Mesenchymal stem cell (in vitro differentiated cells and primary cell): ENCODE results near the gene BRINP1.

Source experiments
- DNase-seq: peaks from one replicate; pipeline ENCODE4 v3.0.0-alpha.2; 2013
- H2AFZ ChIP-seq: one replicate; pipeline ENCODE4 v1.6.1; 2013; ENCODE audit warnings: low read depth, mild to moderate bottlenecking, control low read depth, inconsistent platforms, low read length, moderate library complexity
- H2AK5ac ChIP-seq: 2 replicates; pipeline ENCODE4 v1.6.1; 2013; ENCODE audit warnings: low read length, moderate library complexity, mild to moderate bottlenecking, inconsistent platforms; ENCODE audit not compliant: severe bottlenecking
- H2BK120ac ChIP-seq: one replicate; pipeline ENCODE4 v1.6.1; 2013; ENCODE audit warnings: low read depth, mild to moderate bottlenecking, inconsistent platforms, low read length, moderate library complexity
- H2BK12ac ChIP-seq, 2 experiments: one replicate each; pipeline ENCODE4 v1.6.1; 2013; ENCODE audit warnings: inconsistent platforms in 2 of 2, low read length in 2 of 2, mild to moderate bottlenecking in 2 of 2, moderate library complexity in 2 of 2, control low read depth in 1 of 2
- H2BK15ac ChIP-seq: one replicate; pipeline ENCODE4 v1.6.1; 2013; ENCODE audit warnings: mild to moderate bottlenecking, low read depth, inconsistent platforms; ENCODE audit not compliant: poor library complexity, severe bottlenecking
- H2BK5ac ChIP-seq: 2 replicates; pipeline ENCODE4 v1.6.1; 2013; ENCODE audit warnings: low read depth, mild to moderate bottlenecking, low read length, control low read depth, inconsistent platforms; ENCODE audit not compliant: poor library complexity, severe bottlenecking
- H3K14ac ChIP-seq, 2 experiments: one replicate each; pipeline ENCODE4 v1.6.1; 2013; ENCODE audit warnings: inconsistent platforms in 2 of 2, low read length in 2 of 2, control low read depth in 1 of 2, mild to moderate bottlenecking in 1 of 2, moderate library complexity in 1 of 2
- H3K18ac ChIP-seq, 2 experiments: one replicate each; pipeline ENCODE4 v1.6.1; 2013; ENCODE audit warnings: inconsistent platforms in 2 of 2, low read length in 2 of 2, control low read depth in 1 of 2, low read depth in 1 of 2, mild to moderate bottlenecking in 1 of 2
- H3K23ac ChIP-seq, 2 experiments: one replicate each; pipeline ENCODE4 v1.6.1; 2013; ENCODE audit warnings: inconsistent platforms in 2 of 2, low read length in 2 of 2, mild to moderate bottlenecking in 2 of 2, moderate library complexity in 2 of 2, control low read depth in 1 of 2
- H3K27ac ChIP-seq: 2 replicates; pipeline ENCODE4 v1.5.1; 2013; ENCODE audit warnings: mild to moderate bottlenecking, moderate library complexity, low read length, control low read depth, inconsistent platforms; ENCODE audit not compliant: poor library complexity, severe bottlenecking
- H3K27me3 ChIP-seq, 2 experiments: 2 replicates each; pipeline versions ENCODE4 v1.6.1 to v1.7.0; 2013; ENCODE audit warnings: low read length in 2 of 2, mild to moderate bottlenecking in 2 of 2, moderate library complexity in 2 of 2, control low read depth in 1 of 2, inconsistent platforms in 1 of 2; ENCODE audit not compliant: control insufficient read depth in 1 of 2, insufficient read depth in 1 of 2
- H3K36me3 ChIP-seq, 2 experiments: 2 replicates each; pipeline versions ENCODE4 v1.6.1 to v1.7.0; 2013; ENCODE audit warnings: low read length in 2 of 2, control low read depth in 1 of 2, inconsistent platforms in 1 of 2, low read depth in 1 of 2, mild to moderate bottlenecking in 1 of 2; ENCODE audit not compliant: insufficient read depth in 2 of 2, control insufficient read depth in 1 of 2
- H3K4ac ChIP-seq, 2 experiments: one replicate each; pipeline ENCODE4 v1.6.1; 2013; ENCODE audit warnings: inconsistent platforms in 2 of 2, low read length in 2 of 2, mild to moderate bottlenecking in 2 of 2, moderate library complexity in 2 of 2, control low read depth in 1 of 2, low read depth in 1 of 2
- H3K4me1 ChIP-seq: 2 replicates; pipeline ENCODE4 v1.6.1; 2013; ENCODE audit warnings: low read depth, low read length, control low read depth; ENCODE audit not compliant: control insufficient read depth, insufficient read depth
- H3K4me2 ChIP-seq: 2 replicates; pipeline ENCODE4 v1.6.1; 2013; ENCODE audit warnings: low read length, mild to moderate bottlenecking, inconsistent platforms; ENCODE audit not compliant: poor library complexity, severe bottlenecking
- H3K4me3 ChIP-seq, 2 experiments: 2 replicates each; pipeline versions ENCODE4 v1.5.1 to v1.7.0; 2013; ENCODE audit warnings: low read length in 2 of 2, mild to moderate bottlenecking in 2 of 2, control low read depth in 1 of 2, low read depth in 1 of 2; ENCODE audit not compliant: insufficient read depth in 1 of 2
- H3K79me1 ChIP-seq: replicated peaks from 2 replicates; pipeline ENCODE4 v1.6.1; 2013; ENCODE audit warnings: mild to moderate bottlenecking, control low read depth, low read length, inconsistent platforms; ENCODE audit not compliant: poor library complexity, severe bottlenecking
- H3K9ac ChIP-seq: 2 replicates; pipeline ENCODE4 v1.7.0; 2013; ENCODE audit warnings: mild to moderate bottlenecking, low read length, moderate library complexity
- H3K9me3 ChIP-seq: 2 replicates; pipeline ENCODE4 v1.7.0; 2013; ENCODE audit warnings: mild to moderate bottlenecking, low read length; ENCODE audit not compliant: control insufficient read depth
- H4K8ac ChIP-seq: one replicate; pipeline ENCODE4 v1.6.1; 2013; ENCODE audit warnings: inconsistent platforms, mild to moderate bottlenecking, low read length, moderate library complexity
- H4K91ac ChIP-seq: one replicate; pipeline ENCODE4 v1.6.1; 2013; ENCODE audit warnings: mild to moderate bottlenecking, low read length, inconsistent platforms
- WGBS: methylation state at CpG from one replicate; pipeline ENCODE4 v1.1.7; 2013; ENCODE audit warnings: mixed read lengths; 5-methylcytosine and 5-hydroxymethylcytosine counted together

The BRINP1 gene

GRCh38 chr9:119284587-119285337 lies 84.5 kb downstream of the BRINP1 start:
- Histone ChIP-seq H3K4me3 (no peak overlapping the region), H3K9ac (no peak overlapping the region), H3K27ac (no peak overlapping the region), H2BK12ac (no peak overlapping the region), H3K4ac (no peak overlapping the region), H2AK5ac (no peak overlapping the region), H4K91ac (no peak overlapping the region), H2BK5ac (no peak overlapping the region), H3K9me3 (no peaks in the 10 kb centered on the region), H3K36me3 (no peaks in the 10 kb centered on the region), H2BK15ac (no peak overlapping the region), H3K79me1 (no peaks in the 10 kb centered on the region), H3K23ac (no peak overlapping the region), H2BK120ac (no peak overlapping the region), H3K4me1 (peaks cover 2% of the 10 kb centered on the region), H3K18ac (no peak overlapping the region), H3K14ac (no peak overlapping the region), H2AFZ (no peak overlapping the region), H4K8ac (no peak overlapping the region), H3K4me2 (no peak overlapping the region), H3K27me3 (no peaks in the 10 kb centered on the region)
- no peak for DNase-seq
- 84% methylated on average over 9 of the region's 12 CpGs for WGBS

GRCh38 chr9:119284118-119284517 lies 85.1 kb downstream of the BRINP1 start:
- H3K79me1 ChIP-seq, result no peaks in the 10 kb centered on the region
- WGBS, result 51% methylated on average over 4 of the region's 4 CpGs

GRCh38 chr9:119283078-119283794 lies 86.0 kb downstream of the BRINP1 start:
- no peak overlapping the region for H2BK120ac ChIP-seq

More at GRCh38 chr9:119284118-119284517, 85.1 kb downstream of the BRINP1 start:
- no peaks in the 10 kb centered on the region for H3K27me3 ChIP-seq
- H3K23ac ChIP-seq, result no peak overlapping the region
- H4K91ac ChIP-seq, result no peak overlapping the region
- no peak overlapping the region for H2BK120ac ChIP-seq
- no peak overlapping the region for H3K4ac ChIP-seq
- H2BK15ac ChIP-seq, result no peak overlapping the region
- no peak overlapping the region for H3K4me2 ChIP-seq
- no peak overlapping the region for H3K14ac ChIP-seq
- no peak overlapping the region for H2BK5ac ChIP-seq
- DNase-seq, result no peak
- no peak overlapping the region for H3K4me3 ChIP-seq
- no peak overlapping the region for H3K9ac ChIP-seq
- H3K36me3 ChIP-seq, result no peaks in the 10 kb centered on the region
- H2AK5ac ChIP-seq, result no peak overlapping the region
- H3K27ac ChIP-seq, result no peak overlapping the region
- peaks cover 2% of the 10 kb centered on the region for H3K4me1 ChIP-seq
- H3K9me3 ChIP-seq, result no peaks in the 10 kb centered on the region
- H3K18ac ChIP-seq, result no peak overlapping the region
- H2BK12ac ChIP-seq, result no peak overlapping the region
- no peak overlapping the region for H4K8ac ChIP-seq
- no peak overlapping the region for H2AFZ ChIP-seq

GRCh38 chr9:119282476-119283077 lies 86.7 kb downstream of the BRINP1 start:
- H3K9ac ChIP-seq, result no peak overlapping the region
- 46% methylated on average over 2 of the region's 6 CpGs for WGBS
- H3K36me3 ChIP-seq, result no peaks in the 10 kb centered on the region
- H2BK12ac ChIP-seq, result no peak overlapping the region
- H2AK5ac ChIP-seq, result no peak overlapping the region
- H2BK5ac ChIP-seq, result no peak overlapping the region
- H3K9me3 ChIP-seq, result no peaks in the 10 kb centered on the region
- no peak overlapping the region for H2BK120ac ChIP-seq
- H3K18ac ChIP-seq, result no peak overlapping the region
- no peak overlapping the region for H3K4me3 ChIP-seq
- no peak overlapping the region for H4K91ac ChIP-seq
- H3K4me1 ChIP-seq, result peaks cover 2% of the 10 kb centered on the region
- H3K79me1 ChIP-seq, result no peaks in the 10 kb centered on the region
- H3K27me3 ChIP-seq, result no peaks in the 10 kb centered on the region
- H4K8ac ChIP-seq, result no peak overlapping the region
- no peak overlapping the region for H2BK15ac ChIP-seq
- no peak overlapping the region for H3K4ac ChIP-seq
- no peak for DNase-seq
- H3K4me2 ChIP-seq, result no peak overlapping the region
- no peak overlapping the region for H3K23ac ChIP-seq
- no peak overlapping the region for H3K14ac ChIP-seq
- no peak overlapping the region for H2AFZ ChIP-seq
- no peak overlapping the region for H3K27ac ChIP-seq

More at GRCh38 chr9:119283078-119283794, 86.0 kb downstream of the BRINP1 start:
- no peak overlapping the region for H2BK12ac ChIP-seq
- H3K18ac ChIP-seq, result no peak overlapping the region
- no peaks in the 10 kb centered on the region for H3K27me3 ChIP-seq
- H3K27ac ChIP-seq, result no peak overlapping the region
- no peaks in the 10 kb centered on the region for H3K9me3 ChIP-seq
- no peak overlapping the region for H3K14ac ChIP-seq
- no peak for DNase-seq
- no peak overlapping the region for H4K8ac ChIP-seq
- H3K9ac ChIP-seq, result peak overlapping the region; percentile 23
- no peak overlapping the region for H2BK15ac ChIP-seq
- no peak overlapping the region for H2BK5ac ChIP-seq
- no peak overlapping the region for H3K4ac ChIP-seq
- peaks cover 2% of the 10 kb centered on the region for H3K4me1 ChIP-seq
- no peak overlapping the region for H3K4me2 ChIP-seq
- H3K23ac ChIP-seq, result no peak overlapping the region
- H3K79me1 ChIP-seq, result no peaks in the 10 kb centered on the region
- H2AK5ac ChIP-seq, result no peak overlapping the region
- H4K91ac ChIP-seq, result no peak overlapping the region
- no peaks in the 10 kb centered on the region for H3K36me3 ChIP-seq
- no peak overlapping the region for H3K4me3 ChIP-seq
- WGBS, result 46% methylated on average over 17 of the region's 18 CpGs
- H2AFZ ChIP-seq, result no peak overlapping the region
